H9 (cell line): Measurements from ENCODE around the gene FLNC. TPM values are rescaled to one million over a fixed set of nuclear protein-coding genes. Genes with fewer than 3 reads are reported as not detected.

Experiments
- DNase-seq: peaks from one replicate; pipeline ENCODE4 v3.0.0-alpha.2; 2017
- H2AFZ ChIP-seq: one replicate; pipeline ENCODE4 v1.6.1; 2013; ENCODE audit warnings: mild to moderate bottlenecking, low read length, control low read depth, moderate library complexity
- H2AK5ac ChIP-seq: 2 replicates; pipeline ENCODE4 v1.6.1; 2013; ENCODE audit warnings: low read length, control low read depth, mixed read lengths; ENCODE audit not compliant: insufficient read length
- H2BK120ac ChIP-seq: one replicate; pipeline ENCODE4 v1.6.1; 2013; ENCODE audit warnings: low read depth, mild to moderate bottlenecking, low read length, control low read depth, inconsistent platforms; ENCODE audit not compliant: poor library complexity, severe bottlenecking
- H2BK12ac ChIP-seq: 2 replicates; pipeline ENCODE4 v1.6.1; 2013; ENCODE audit warnings: low read length, control low read depth, mixed read lengths, low read depth; ENCODE audit not compliant: insufficient read length
- H2BK15ac ChIP-seq: 2 replicates; pipeline ENCODE4 v1.6.1; 2013; ENCODE audit warnings: low read depth, low read length, control low read depth
- H2BK20ac ChIP-seq: one replicate; pipeline ENCODE4 v1.6.1; 2013; ENCODE audit warnings: low read depth, mild to moderate bottlenecking, low read length, control low read depth, inconsistent platforms; ENCODE audit not compliant: poor library complexity, severe bottlenecking
- H2BK5ac ChIP-seq: 2 replicates; pipeline ENCODE4 v1.6.1; 2013; ENCODE audit warnings: low read length, control low read depth, mixed read lengths; ENCODE audit not compliant: insufficient read length
- H3K14ac ChIP-seq: 2 replicates; pipeline ENCODE4 v1.6.1; 2013; ENCODE audit warnings: low read length, control low read depth; ENCODE audit not compliant: insufficient read depth
- H3K18ac ChIP-seq: 2 replicates; pipeline ENCODE4 v1.6.1; 2013; ENCODE audit warnings: low read depth, mild to moderate bottlenecking, mixed read lengths, low read length, control low read depth; ENCODE audit not compliant: insufficient read length
- H3K23ac ChIP-seq: 2 replicates; pipeline ENCODE4 v1.6.1; 2013; ENCODE audit warnings: low read length, control low read depth, mixed read lengths, low read depth; ENCODE audit not compliant: insufficient read length
- H3K23me2 ChIP-seq: 2 replicates; pipeline ENCODE4 v1.6.1; 2013; ENCODE audit warnings: low read depth, mild to moderate bottlenecking, mixed read lengths, low read length, control low read depth; ENCODE audit not compliant: insufficient read length, poor library complexity, severe bottlenecking
- H3K27ac ChIP-seq: 2 replicates; pipeline ENCODE4 v1.5.1; 2013; ENCODE audit warnings: low read length, control low read depth, mixed read lengths, low read depth; ENCODE audit not compliant: insufficient read length
- H3K27me3 ChIP-seq: 2 replicates; pipeline ENCODE4 v1.6.1; 2013; ENCODE audit warnings: low read length, control low read depth, inconsistent platforms; ENCODE audit not compliant: insufficient read depth
- H3K4ac ChIP-seq: 2 replicates; pipeline ENCODE4 v1.6.1; 2013; ENCODE audit warnings: low read depth, mild to moderate bottlenecking, control low read depth, inconsistent platforms, low read length, moderate library complexity
- H3K4me1 ChIP-seq: 2 replicates; pipeline ENCODE4 v1.6.1; 2013; ENCODE audit warnings: low read length, control low read depth, inconsistent platforms; ENCODE audit not compliant: insufficient read depth
- H3K4me2 ChIP-seq: 2 replicates; pipeline ENCODE4 v1.6.1; 2013; ENCODE audit warnings: low read length, control low read depth, mixed read lengths; ENCODE audit not compliant: insufficient read length, insufficient read depth
- H3K56ac ChIP-seq: 2 replicates; pipeline ENCODE4 v1.6.1; 2013; ENCODE audit warnings: low read depth, mild to moderate bottlenecking, mixed read lengths, low read length, control low read depth; ENCODE audit not compliant: insufficient read length
- H3K79me1 ChIP-seq: 2 replicates; pipeline ENCODE4 v1.6.1; 2013; ENCODE audit warnings: low read depth, mild to moderate bottlenecking, moderate library complexity, low read length, control low read depth, inconsistent platforms; ENCODE audit not compliant: insufficient read depth, poor library complexity, severe bottlenecking
- H3K79me2 ChIP-seq: 2 replicates; pipeline ENCODE4 v1.6.1; 2013; ENCODE audit warnings: low read length, control low read depth, inconsistent platforms; ENCODE audit not compliant: insufficient read depth
- H3K9ac ChIP-seq: 2 replicates; pipeline ENCODE4 v1.6.1; 2013; ENCODE audit warnings: low read length, control low read depth, mixed read lengths; ENCODE audit not compliant: insufficient read length; ENCODE audit errors: extremely low read depth
- H3K9me3 ChIP-seq: one replicate; pipeline ENCODE4 v1.6.1; 2013; ENCODE audit warnings: low read depth, low read length, inconsistent platforms; ENCODE audit not compliant: control insufficient read depth
- H3T11ph ChIP-seq: one replicate; pipeline ENCODE4 v1.6.1; 2013; ENCODE audit warnings: mild to moderate bottlenecking, low read length, control low read depth, inconsistent platforms
- H4K20me1 ChIP-seq: one replicate; pipeline ENCODE4 v1.6.1; 2013; ENCODE audit not compliant: control insufficient read depth, insufficient read length, insufficient read depth
- H4K5ac ChIP-seq: 2 replicates; pipeline ENCODE4 v1.6.1; 2013; ENCODE audit warnings: low read depth, mild to moderate bottlenecking, mixed read lengths, low read length, control low read depth; ENCODE audit not compliant: insufficient read length
- H4K8ac ChIP-seq: replicated peaks from 2 replicates; pipeline ENCODE4 v1.6.1; 2013; ENCODE audit warnings: low read length, control low read depth, mixed read lengths, low read depth; ENCODE audit not compliant: insufficient read length
- H4K91ac ChIP-seq: 2 replicates; pipeline ENCODE4 v1.6.1; 2013; ENCODE audit warnings: low read depth, mild to moderate bottlenecking, moderate library complexity, mixed read lengths, low read length, control low read depth; ENCODE audit not compliant: insufficient read length
- H3K27ac Mint-ChIP-seq, 3 experiments: 2 replicates in 2 of 3; 3 replicates in 1 of 3; pipeline ENCODE4 v1.8.0; 2020 to 2021; ENCODE audit warnings: mixed read lengths in 3 of 3, mild to moderate bottlenecking in 1 of 3, moderate library complexity in 1 of 3
- H3K27me3 Mint-ChIP-seq: 2 replicates; pipeline ENCODE4 v1.8.0; 2021; ENCODE audit warnings: low read depth, mild to moderate bottlenecking, moderate library complexity, mixed read lengths
- H3K36me3 Mint-ChIP-seq, 3 experiments: 2 replicates in 2 of 3; 3 replicates in 1 of 3; pipeline ENCODE4 v1.8.0; 2020 to 2021; ENCODE audit warnings: low read depth in 3 of 3, mixed read lengths in 3 of 3; ENCODE audit not compliant: insufficient read depth in 1 of 3
- H3K4me1 Mint-ChIP-seq, 2 experiments: 2 replicates each; pipeline ENCODE4 v1.8.0; 2020; ENCODE audit warnings: mixed read lengths in 2 of 2
- H3K4me3 Mint-ChIP-seq, 2 experiments: 2 replicates in 1 of 2; 3 replicates in 1 of 2; pipeline ENCODE4 v1.8.0; 2020 to 2021; ENCODE audit warnings: mild to moderate bottlenecking in 2 of 2, mixed read lengths in 2 of 2, moderate library complexity in 1 of 2
- H3K9me3 Mint-ChIP-seq, 2 experiments: 2 replicates in 1 of 2; 3 replicates in 1 of 2; pipeline ENCODE4 v1.8.0; 2020; ENCODE audit warnings: mild to moderate bottlenecking in 2 of 2, mixed read lengths in 2 of 2, moderate library complexity in 1 of 2
- WGBS: extraction: QIAGEN DNeasy Blood & Tissue Kit; methylation state at CpG from one replicate; pipeline ENCODE4 v1.1.7; 2013; ENCODE audit warnings: missing lambda C conversion rate, low lambda C conversion rate, mixed read lengths; ENCODE audit not compliant: insufficient read length; ENCODE audit errors: extremely low coverage; 5-methylcytosine and 5-hydroxymethylcytosine counted together
- total RNA-seq: library from RNA; stranded (reverse); gene quantifications from 2 replicates; pipeline ENCODE4 v1.2.1, GENCODE V29; 2021
- TF ChIP-seq, protein P1 (sequence below): fragments of 200-600 bp; sonication (generic); conservative IDR thresholded peaks from 3 replicates; pipeline ENCODE4 v1.8.0; 2021; ENCODE audit warnings: antibody characterized with exemption, mild to moderate bottlenecking

Gene FLNC
- total RNA-seq, 1 experiment from 2014 or later = 12.2 TPM

DNA sequence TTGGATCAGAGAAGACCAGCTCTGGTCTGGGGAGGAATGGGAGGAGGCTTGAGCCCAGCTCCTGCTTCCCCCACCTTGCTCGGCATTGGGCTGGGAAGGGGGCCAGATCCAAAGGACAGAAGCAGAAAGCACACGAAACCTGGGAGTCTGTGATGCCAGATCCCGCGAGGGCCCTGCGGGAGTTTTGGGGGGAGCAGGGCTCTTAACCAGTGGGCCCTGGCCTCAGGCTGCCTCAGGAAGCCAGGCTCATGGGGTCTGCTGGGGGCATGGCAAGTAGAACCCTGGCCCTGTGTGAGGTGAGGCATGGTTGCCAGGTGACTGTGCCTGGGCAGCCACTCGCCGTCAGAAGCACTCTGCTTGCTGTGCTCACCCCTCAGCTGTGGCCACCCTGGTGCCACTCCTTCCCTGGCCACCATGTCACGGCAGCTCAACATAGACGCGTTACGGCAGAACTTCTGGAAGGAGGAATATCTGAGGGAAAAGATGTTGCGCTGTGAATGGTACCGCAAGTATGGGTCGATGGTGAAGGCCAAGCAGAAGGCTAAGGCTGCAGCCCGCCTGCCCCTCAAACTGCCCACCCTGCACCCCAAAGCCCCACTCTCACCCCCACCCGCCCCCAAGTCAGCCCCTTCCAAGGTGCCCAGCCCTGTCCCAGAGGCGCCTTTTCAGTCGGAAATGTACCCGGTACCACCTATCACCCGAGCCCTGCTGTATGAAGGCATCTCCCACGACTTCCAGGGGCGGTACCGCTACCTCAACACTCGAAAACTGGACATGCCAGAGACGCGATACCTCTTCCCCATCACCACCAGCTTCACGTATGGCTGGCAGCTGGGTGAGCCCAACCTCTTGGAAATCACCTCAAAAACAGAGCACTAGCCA is 36.0 kb downstream of the FLNC start:
- Histone ChIP-seq H2BK5ac (no peak overlapping the region), H3K9ac (no peak overlapping the region), H3K4me1 (0 out of 2 replicates have a peak, but pooled peaks cover 3% of the 10 kb centered on the region), H3K4me2 (no peak overlapping the region), H3K9me3 (no peaks in the 10 kb centered on the region), H2BK120ac (no peak overlapping the region), H3K79me1 (no peaks in the 10 kb centered on the region), H3K27me3 (peaks cover 11% of the 10 kb centered on the region; the same call in 1 of the 2 replicates), H3T11ph (no peak overlapping the region), H3K4ac (no peak overlapping the region), H3K79me2 (no peaks in the 10 kb centered on the region; the same call in 1 of the 2 replicates), H4K5ac (no peak overlapping the region), H3K27ac (no peak overlapping the region), H3K23ac (no peak overlapping the region), H4K91ac (no peak overlapping the region), H2BK15ac (no peak overlapping the region), H2BK12ac (no peak overlapping the region), H4K20me1 (no peaks in the 10 kb centered on the region), H2BK20ac (no peak overlapping the region), H2AK5ac (no peak overlapping the region), H3K56ac (no peak overlapping the region), H4K8ac (no peak overlapping the region), H3K14ac (no peak overlapping the region), H3K23me2 (peaks cover 20% of the 10 kb centered on the region), H3K18ac (no peak overlapping the region), H2AFZ (no peak overlapping the region)
- Mint-ChIP-seq H3K9me3 (no peaks in the 10 kb centered on the region; a peak in 1 of 5 replicates), H3K36me3 (peaks cover 12 to 18% (median 15%) of the 10 kb centered on the region in 3 experiments), H3K27ac (no peak overlapping the region), H3K4me3 (no peak overlapping the region), H3K27me3 (peaks cover 40% of the 10 kb centered on the region), H3K4me1 (peaks cover 27 to 32% of the 10 kb centered on the region in 2 experiments)
- no CpG with 5 or more reads among the region's 27 CpGs for WGBS
- TF ChIP-seq, protein P1, sequence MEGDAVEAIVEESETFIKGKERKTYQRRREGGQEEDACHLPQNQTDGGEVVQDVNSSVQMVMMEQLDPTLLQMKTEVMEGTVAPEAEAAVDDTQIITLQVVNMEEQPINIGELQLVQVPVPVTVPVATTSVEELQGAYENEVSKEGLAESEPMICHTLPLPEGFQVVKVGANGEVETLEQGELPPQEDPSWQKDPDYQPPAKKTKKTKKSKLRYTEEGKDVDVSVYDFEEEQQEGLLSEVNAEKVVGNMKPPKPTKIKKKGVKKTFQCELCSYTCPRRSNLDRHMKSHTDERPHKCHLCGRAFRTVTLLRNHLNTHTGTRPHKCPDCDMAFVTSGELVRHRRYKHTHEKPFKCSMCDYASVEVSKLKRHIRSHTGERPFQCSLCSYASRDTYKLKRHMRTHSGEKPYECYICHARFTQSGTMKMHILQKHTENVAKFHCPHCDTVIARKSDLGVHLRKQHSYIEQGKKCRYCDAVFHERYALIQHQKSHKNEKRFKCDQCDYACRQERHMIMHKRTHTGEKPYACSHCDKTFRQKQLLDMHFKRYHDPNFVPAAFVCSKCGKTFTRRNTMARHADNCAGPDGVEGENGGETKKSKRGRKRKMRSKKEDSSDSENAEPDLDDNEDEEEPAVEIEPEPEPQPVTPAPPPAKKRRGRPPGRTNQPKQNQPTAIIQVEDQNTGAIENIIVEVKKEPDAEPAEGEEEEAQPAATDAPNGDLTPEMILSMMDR = no peak
- DNase-seq = no peak
